ENCODE data around the gene VMAC. TPM values are rescaled to one million over a fixed set of nuclear protein-coding genes. Genes with fewer than 3 reads are reported as not detected.

VMAC gene
- total and polyA plus RNA-seq, 2 of the 8 experiments (the other 6 are each of a cell fraction or from before 2014, with no cell fraction given) = 1.3 to 2.2 TPM

DNA sequence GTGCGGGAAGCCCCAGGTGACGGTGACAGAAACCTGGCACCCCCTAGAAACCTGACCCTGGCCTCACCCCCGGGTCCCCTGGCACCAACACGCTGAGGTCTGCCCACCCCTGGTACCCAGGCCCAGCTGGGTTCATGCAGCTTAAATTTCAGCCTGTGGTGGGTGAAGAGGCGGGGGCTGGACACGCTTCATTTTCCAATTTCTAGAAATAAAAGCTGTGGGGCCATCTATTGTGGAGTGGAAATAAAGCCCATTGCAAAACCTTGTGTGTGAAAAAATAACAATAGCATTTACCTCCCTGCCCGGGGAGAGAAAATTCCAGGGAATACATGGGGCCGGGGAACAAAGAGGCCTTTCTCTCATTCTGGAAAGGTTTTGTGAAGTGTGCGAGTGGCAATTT, 26.8 kb upstream of the VMAC start:
- Histone ChIP-seq H4K8ac (ENCODE audit: extremely low read depth, insufficient read depth, low read length) (no peak overlapping the region), H3K27me3 (replicated peaks in 1 of 4; ENCODE audit: control insufficient read depth in 3 of 4, extremely low read depth in 1 of 4, insufficient read depth in 3 of 4, low read length in 3 of 4) (no peaks in the 10 kb centered on the region), H4K20me1 (replicated peaks in 1 of 2; ENCODE audit: control insufficient read depth in 1 of 2, insufficient read depth in 2 of 2, low read length in 2 of 2) (no peaks in the 10 kb centered on the region), H3K14ac (ENCODE audit: insufficient read length) (no peak overlapping the region), H3K18ac (ENCODE audit: extremely low read depth, low read length) (no peak overlapping the region), H2BK12ac (ENCODE audit: low read depth, low read length) (no peak overlapping the region), H2BK5ac (ENCODE audit: low read depth, low read length) (no peak overlapping the region), H3K4me3 (ENCODE audit: extremely low read depth in 1 of 4, insufficient read depth in 2 of 4, low read depth in 3 of 4, low read length in 4 of 4) (no peak overlapping the region), H2BK120ac (replicated peaks; ENCODE audit: low read depth, low read length) (no peak overlapping the region), H3K4ac (replicated peaks; ENCODE audit: insufficient read length, low read depth, low read length) (no peak overlapping the region), H3K4me2 (ENCODE audit: insufficient read depth in 1 of 2, low read depth in 2 of 2, low read length in 2 of 2) (no peak overlapping the region), H4K91ac (replicated peaks; ENCODE audit: insufficient read length, low read length) (no peak overlapping the region), H3K79me1 (ENCODE audit: low read depth, low read length) (no peaks in the 10 kb centered on the region), H3K79me2 (ENCODE audit: control insufficient read depth in 1 of 2, insufficient read depth in 2 of 2, low read length in 2 of 2) (no peaks in the 10 kb centered on the region), H4K5ac (ENCODE audit: insufficient read length, low read depth, low read length) (no peak overlapping the region), H2AFZ (ENCODE audit: low read length) (no peak overlapping the region), H3K9ac (replicated peaks in 1 of 4; ENCODE audit: extremely low read depth in 1 of 4, low read depth in 3 of 4, low read length in 3 of 4) (no peak overlapping the region), H3K23me2 (ENCODE audit: low read depth, low read length) (no peaks in the 10 kb centered on the region), H3K27ac (ENCODE audit: low read depth, low read length) (no peak overlapping the region), H3K9me3 (ENCODE audit: insufficient read depth in 2 of 2, low read depth in 1 of 2, low read length in 1 of 2) (no peaks in the 10 kb centered on the region), H3K36me3 (ENCODE audit: control insufficient read depth in 2 of 4, insufficient read depth in 4 of 4, low read length in 3 of 4) (no peaks in the 10 kb centered on the region), H3K56ac (replicated peaks; ENCODE audit: insufficient read length, low read depth, low read length) (no peak overlapping the region), H3K4me1 (replicated peaks in 1 of 4; ENCODE audit: control insufficient read depth in 3 of 4, insufficient read depth in 4 of 4, low read length in 3 of 4) (peaks cover 0 to 17% (median 6%) of the 10 kb centered on the region in 4 experiments; a peak in 6 of 7 replicates), H2BK15ac (ENCODE audit: low read length) (no peak overlapping the region), H2BK20ac (ENCODE audit: low read length) (no peak overlapping the region), H2AK5ac (ENCODE audit: low read depth, low read length) (no peak overlapping the region), H3K23ac (ENCODE audit: insufficient read length) (no peak overlapping the region)
- 77% methylated on average over 9 of the region's 9 CpGs; no CpG with 5 or more reads in 1 of the 2 experiments for WGBS, 2 experiments (ENCODE audit: extremely low coverage in 1 of 2, insufficient coverage in 1 of 2, insufficient read length in 1 of 2, insufficient replicate concordance in 2 of 2, low coverage in 1 of 2, low lambda C conversion rate in 2 of 2, missing lambda C conversion rate in 1 of 2)
- DNase-seq (ENCODE audit: low read depth in 1 of 2, low spot score in 2 of 2) (no peak), FAIRE-seq (no peak)
- POLR2A ChIA-PET (ENCODE audit: partially characterized antibody) = interaction anchor here (1.5 kb wide), 1 partner anchor 14 kb away, joined by 7 read pairs; no protein-coding TSS in a partner anchor
- no peak for TF ChIP-seq RAD21 (IDR thresholded peaks at IDR 0.05 in 1 of 2, conservative IDR thresholded peaks at IDR 0.05 in 1 of 2; ENCODE audit: low read depth in 2 of 2, low read length in 2 of 2)
- TF ChIP-seq JUN (IDR thresholded peaks at IDR 0.05; ENCODE audit: low read depth, low read length) = no peak
- no peak for TF ChIP-seq SUZ12 (IDR thresholded peaks at IDR 0.05; ENCODE audit: low read length)
- no peak for TF ChIP-seq HDAC6 (IDR thresholded peaks at IDR 0.05; ENCODE audit: low read depth, low read length)
- no peak for TF ChIP-seq SAP30 (IDR thresholded peaks at IDR 0.05; ENCODE audit: insufficient read depth, insufficient replicate concordance, low read length)
- no peak for TF ChIP-seq HDAC2 (IDR thresholded peaks at IDR 0.05; ENCODE audit: borderline replicate concordance in 1 of 2, low read depth in 2 of 2, low read length in 2 of 2)
- no peak for TF ChIP-seq EP300 (IDR thresholded peaks at IDR 0.05; ENCODE audit: borderline replicate concordance in 1 of 2, low read depth in 2 of 2, low read length in 2 of 2)
- TF ChIP-seq KDM1A (IDR thresholded peaks at IDR 0.05; ENCODE audit: borderline replicate concordance, low read length) = no peak
- TF ChIP-seq SP4 (IDR thresholded peaks at IDR 0.05; ENCODE audit: low read length) = no peak
- CTCF ChIA-PET (ENCODE audit: partially characterized antibody) = interaction anchor here (0.7 to 1.9 kb wide), 2 partner anchors 49 to 55 kb away, joined by 3 to 7 read pairs; no protein-coding TSS in a partner anchor
